Spleen (tissue), 7 donors: Measurements from ENCODE around the gene ITIH2.

Experiments
- POLR2AphosphoS5 ChIP-seq, 3 donors: sonication (generic); formaldehyde crosslinking; IDR thresholded peaks; one replicate each; pipeline ENCODE4 v1.5.1; 2017; ENCODE audit warnings: antibody characterized with exemption in 3 of 3
- TF ChIP-seq, protein P1 (sequence below), 11 experiments: fragments of 200-600 bp in 7 of 11; fragments of 450-650 bp in 4 of 11; sonication (generic) in 4 of 11; IDR thresholded peaks in 8 of 11; conservative IDR thresholded peaks in 3 of 11; 1 replicate in 7 of 11; 2 replicates in 4 of 11; pipeline versions ENCODE4 v1.4.0 to v1.8.0; 2016 to 2021; ENCODE audit warnings: antibody characterized with exemption in 11 of 11, inconsistent platforms in 4 of 11, mild to moderate bottlenecking in 1 of 11
- donor health status: DM: no; HTN: no; CAD: no; lungs with moderate emphysema.
- donor health status: DM: no; HTN: no; CAD: no.
- donor health status: DM: no; HTN: no; CAD: no.

DNA sequence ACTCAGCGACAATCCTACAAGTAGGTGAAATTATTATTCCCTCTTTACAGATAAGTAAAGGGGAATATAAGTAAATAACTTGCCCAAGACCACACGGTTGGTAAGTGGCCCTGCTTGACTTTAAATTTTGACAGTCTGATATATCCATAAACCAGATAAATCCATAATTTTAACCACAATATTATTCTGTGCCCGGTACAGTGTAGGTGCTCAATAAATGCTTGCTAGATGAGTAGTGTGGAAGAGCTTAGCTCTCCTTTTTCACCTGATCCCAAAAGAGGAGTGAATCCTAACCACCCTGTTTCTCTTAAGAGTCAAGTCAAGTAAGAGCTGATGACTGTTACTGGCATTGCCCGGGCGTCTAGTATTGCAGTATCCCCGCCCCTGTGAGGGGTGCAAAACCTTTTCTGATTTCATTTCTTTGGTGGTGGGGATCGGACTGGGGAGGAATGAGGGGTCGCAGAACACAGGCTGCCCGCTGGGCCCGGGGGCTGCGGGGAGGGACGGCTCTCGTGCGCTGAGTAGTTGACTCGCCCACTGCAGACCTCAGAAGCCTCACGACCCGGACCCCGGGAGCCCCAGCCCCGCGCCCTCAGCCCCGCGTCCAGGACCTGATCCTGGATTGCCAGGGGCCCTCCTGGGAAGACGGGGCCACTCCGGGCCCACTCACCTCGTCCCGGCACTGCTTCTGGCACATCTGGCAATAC, 84.2 kb downstream of the ITIH2 start:
- TF ChIP-seq, protein P1, sequence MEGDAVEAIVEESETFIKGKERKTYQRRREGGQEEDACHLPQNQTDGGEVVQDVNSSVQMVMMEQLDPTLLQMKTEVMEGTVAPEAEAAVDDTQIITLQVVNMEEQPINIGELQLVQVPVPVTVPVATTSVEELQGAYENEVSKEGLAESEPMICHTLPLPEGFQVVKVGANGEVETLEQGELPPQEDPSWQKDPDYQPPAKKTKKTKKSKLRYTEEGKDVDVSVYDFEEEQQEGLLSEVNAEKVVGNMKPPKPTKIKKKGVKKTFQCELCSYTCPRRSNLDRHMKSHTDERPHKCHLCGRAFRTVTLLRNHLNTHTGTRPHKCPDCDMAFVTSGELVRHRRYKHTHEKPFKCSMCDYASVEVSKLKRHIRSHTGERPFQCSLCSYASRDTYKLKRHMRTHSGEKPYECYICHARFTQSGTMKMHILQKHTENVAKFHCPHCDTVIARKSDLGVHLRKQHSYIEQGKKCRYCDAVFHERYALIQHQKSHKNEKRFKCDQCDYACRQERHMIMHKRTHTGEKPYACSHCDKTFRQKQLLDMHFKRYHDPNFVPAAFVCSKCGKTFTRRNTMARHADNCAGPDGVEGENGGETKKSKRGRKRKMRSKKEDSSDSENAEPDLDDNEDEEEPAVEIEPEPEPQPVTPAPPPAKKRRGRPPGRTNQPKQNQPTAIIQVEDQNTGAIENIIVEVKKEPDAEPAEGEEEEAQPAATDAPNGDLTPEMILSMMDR (IDR thresholded peaks at IDR 0.05 in 8 of 11, conservative IDR thresholded peaks at IDR 0.05 in 3 of 11), result no peak
- TF ChIP-seq POLR2AphosphoS5 (IDR thresholded peaks at IDR 0.05), result no peak
